ENCODE results near the gene EFCAB6. TPM values are rescaled to one million over a fixed set of nuclear protein-coding genes. Genes with fewer than 3 reads are reported as not detected.

Gene EFCAB6
- total and polyA plus RNA-seq, 4 donors: 0.14 to 2.1 (median 0.53) TPM

GRCh38 chr22:43630451-43630850 lies 181.7 kb downstream of the EFCAB6 start:
- TF ChIP-seq ZBTB33 (IDR thresholded peaks at IDR 0.05) (no peak), REST (IDR thresholded peaks at IDR 0.05) (no peak), ATF3 (IDR thresholded peaks at IDR 0.05) (no peak)
- no peaks in the 10 kb centered on the region for H3K9me3 ChIP-seq (ENCODE audit: control insufficient read depth in 4 of 4, low read length in 3 of 4)
- no peak for DNase-seq (ENCODE audit: low spot score)
- no peak overlapping the region for H3K4me3 ChIP-seq (ENCODE audit: low read depth in 1 of 3, low read length in 3 of 3)
- no peaks in the 10 kb centered on the region for H3K36me3 ChIP-seq (ENCODE audit: control insufficient read depth in 4 of 4, insufficient read depth in 3 of 4, low read depth in 1 of 4, low read length in 3 of 4)
- H3K27ac ChIP-seq (ENCODE audit: low read depth in 1 of 2, low read length in 2 of 2): no peak overlapping the region
- 93% methylated on average over 12 of the region's 12 CpGs for WGBS
- no peak overlapping the region for H3K9ac ChIP-seq (ENCODE audit: low read depth in 1 of 2, low read length in 2 of 2)
- H3K27me3 ChIP-seq (ENCODE audit: control insufficient read depth in 4 of 4, insufficient read depth in 4 of 4, low read length in 3 of 4): no peaks in the 10 kb centered on the region
- no peaks in the 10 kb centered on the region for H3K4me1 ChIP-seq (ENCODE audit: control insufficient read depth in 4 of 4, insufficient read depth in 4 of 4, low read length in 3 of 4)

GRCh38 chr22:43628250-43628649 lies 183.9 kb downstream of the EFCAB6 start:
- Histone ChIP-seq H3K9ac (ENCODE audit: low read depth in 1 of 2, low read length in 2 of 2) (no peak overlapping the region), H3K27ac (ENCODE audit: low read depth in 1 of 2, low read length in 2 of 2) (no peak overlapping the region), H3K27me3 (ENCODE audit: control insufficient read depth in 4 of 4, insufficient read depth in 4 of 4, low read length in 3 of 4) (no peaks in the 10 kb centered on the region), H3K36me3 (ENCODE audit: control insufficient read depth in 4 of 4, insufficient read depth in 3 of 4, low read depth in 1 of 4, low read length in 3 of 4) (no peaks in the 10 kb centered on the region), H3K9me3 (ENCODE audit: control insufficient read depth in 4 of 4, low read length in 3 of 4) (no peaks in the 10 kb centered on the region), H3K4me3 (ENCODE audit: low read depth in 1 of 3, low read length in 3 of 3) (no peak overlapping the region), H3K4me1 (ENCODE audit: control insufficient read depth in 4 of 4, insufficient read depth in 4 of 4, low read length in 3 of 4) (no peaks in the 10 kb centered on the region)
- DNase-seq (ENCODE audit: low spot score): no peak
- TF ChIP-seq HNF4G (IDR thresholded peaks at IDR 0.05): no peak
- TF ChIP-seq TAF1 (conservative IDR thresholded peaks at IDR 0.05): no peak
- no peak for TF ChIP-seq EGR1 (IDR thresholded peaks at IDR 0.05; ENCODE audit: low read depth in 2 of 2)
- TF ChIP-seq RXRA (IDR thresholded peaks at IDR 0.05): no peak
- TF ChIP-seq GABPA (IDR thresholded peaks at IDR 0.05 in 1 of 2, conservative IDR thresholded peaks at IDR 0.05 in 1 of 2): no peak
- no peak for TF ChIP-seq SP1 (IDR thresholded peaks at IDR 0.05)
- no peak for TF ChIP-seq CTCF (IDR thresholded peaks at IDR 0.05; ENCODE audit: low read depth, low read length, missing input control)
- TF ChIP-seq FOXA1 (IDR thresholded peaks at IDR 0.05): no peak
- TF ChIP-seq FOXA2 (IDR thresholded peaks at IDR 0.05): no peak
- TF ChIP-seq NR2F2 (IDR thresholded peaks at IDR 0.05): no peak
- no peak for TF ChIP-seq MAX (IDR thresholded peaks at IDR 0.05)
- TF ChIP-seq HNF4A (conservative IDR thresholded peaks at IDR 0.05): no peak
- TF ChIP-seq REST (IDR thresholded peaks at IDR 0.05): no peak
- TF ChIP-seq JUND (IDR thresholded peaks at IDR 0.05): no peak
- TF ChIP-seq RAD21 (IDR thresholded peaks at IDR 0.05): no peak
- no peak for TF ChIP-seq ATF3 (IDR thresholded peaks at IDR 0.05)
- TF ChIP-seq YY1 (IDR thresholded peaks at IDR 0.05): no peak
- TF ChIP-seq ZBTB33 (IDR thresholded peaks at IDR 0.05): no peak
- 80% methylated on average over 16 of the region's 16 CpGs for WGBS
